Endodermal cell (in vitro differentiated cells): ENCODE results near the gene CLIC4. TPM values are rescaled to one million over a fixed set of nuclear protein-coding genes. Genes with fewer than 3 reads are reported as not detected.

ENCODE experiments used
- DNase-seq: peaks from one replicate; pipeline ENCODE4 v3.0.0-alpha.2; 2017
- H3K27ac ChIP-seq: 2 replicates; pipeline ENCODE4 v1.5.1; 2013; ENCODE audit warnings: mild to moderate bottlenecking, low read depth, low read length, moderate library complexity
- H3K27me3 ChIP-seq: 2 replicates; pipeline ENCODE4 v1.6.1; 2013; ENCODE audit warnings: mild to moderate bottlenecking, low read length, moderate library complexity; ENCODE audit not compliant: insufficient read depth, control insufficient read depth, poor library complexity, severe bottlenecking
- H3K36me3 ChIP-seq: 2 replicates; pipeline ENCODE4 v1.7.0; 2013; ENCODE audit warnings: mild to moderate bottlenecking, low read length, moderate library complexity; ENCODE audit not compliant: control insufficient read depth, insufficient read depth
- H3K4me1 ChIP-seq: one replicate; pipeline ENCODE4 v1.7.0; 2013; ENCODE audit warnings: low read length; ENCODE audit not compliant: control insufficient read depth, insufficient read depth
- H3K4me3 ChIP-seq: 2 replicates; pipeline ENCODE4 v1.5.1; 2013; ENCODE audit warnings: mild to moderate bottlenecking, low read length, moderate library complexity
- H3K9ac ChIP-seq: 2 replicates; pipeline ENCODE4 v1.6.1; 2013; ENCODE audit warnings: mild to moderate bottlenecking, low read length, moderate library complexity; ENCODE audit not compliant: poor library complexity, severe bottlenecking; ENCODE audit errors: extremely low read depth
- H3K9me3 ChIP-seq: 2 replicates; pipeline ENCODE4 v1.6.1; 2013; ENCODE audit warnings: mild to moderate bottlenecking, low read length, moderate library complexity; ENCODE audit not compliant: control insufficient read depth
- H3K27ac Mint-ChIP-seq: 2 replicates; pipeline ENCODE4 v1.8.0; 2020; ENCODE audit warnings: mixed read lengths
- H3K27me3 Mint-ChIP-seq: 2 replicates; pipeline ENCODE4 v1.8.0; 2021; ENCODE audit warnings: mild to moderate bottlenecking, mixed read lengths; ENCODE audit not compliant: insufficient read depth
- H3K36me3 Mint-ChIP-seq: 2 replicates; pipeline ENCODE4 v1.8.0; 2020; ENCODE audit warnings: low read depth, mixed read lengths
- H3K4me1 Mint-ChIP-seq: 2 replicates; pipeline ENCODE4 v1.8.0; 2020; ENCODE audit warnings: mixed read lengths
- H3K4me3 Mint-ChIP-seq: 2 replicates; pipeline ENCODE4 v1.8.0; 2020; ENCODE audit warnings: mild to moderate bottlenecking, moderate library complexity, mixed read lengths
- H3K9me3 Mint-ChIP-seq: 2 replicates; pipeline ENCODE4 v1.8.0; 2020; ENCODE audit warnings: mild to moderate bottlenecking, mixed read lengths
- WGBS, 2 experiments: methylation state at CpG; one replicate each; pipeline versions ENCODE4 v1.1.5 to v1.1.7; 2013; ENCODE audit warnings: missing lambda C conversion rate in 2 of 2, mixed read lengths in 1 of 2; ENCODE audit not compliant: insufficient coverage in 1 of 2, insufficient read length in 1 of 2; 5-methylcytosine and 5-hydroxymethylcytosine counted together
- total RNA-seq, 2 donors: library from RNA; stranded (reverse); fragmentation: NEBNext Ultra II Directional in 1 of 2; extraction: Animal tissue kit (Norgen Biotek cat#: 25700) in 1 of 2; gene quantifications; 2 replicates in 1 of 2; 3 replicates in 1 of 2; pipeline ENCODE4 v1.2.1, GENCODE V29; 2021
- TF ChIP-seq, protein P1 (sequence below): fragments of 200-600 bp; sonication (generic); conservative IDR thresholded peaks from 2 replicates; pipeline ENCODE4 v1.5.0; 2021; ENCODE audit warnings: antibody characterized with exemption, mild to moderate bottlenecking

The CLIC4 gene
- total RNA-seq, 2 donors from 2014 or later: 119 to 146 TPM

DNA sequence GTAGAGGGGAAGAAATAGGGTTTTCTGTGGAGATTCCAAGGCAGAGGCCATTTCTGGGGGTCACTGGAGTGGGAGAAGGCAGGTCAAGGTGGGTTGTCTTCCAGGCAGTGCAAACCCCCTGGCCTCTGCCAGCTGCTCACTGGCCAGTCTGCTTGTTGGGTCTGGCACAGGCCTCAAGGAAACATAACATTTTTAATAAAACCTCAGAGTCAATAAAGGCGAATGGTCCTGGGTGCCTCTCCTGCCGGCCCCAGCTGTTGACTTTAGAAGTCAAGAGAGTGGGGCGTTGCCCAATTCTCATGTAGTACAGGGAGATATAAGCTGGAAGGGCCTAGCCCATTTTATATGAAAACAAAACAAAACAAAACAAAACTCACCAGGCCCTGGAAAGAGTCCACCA lies 148.2 kb downstream of the CLIC4 start:
- no peaks in the 10 kb centered on the region for H3K4me1 Mint-ChIP-seq
- H3K27me3 Mint-ChIP-seq: peaks cover 6% of the 10 kb centered on the region
- WGBS, 2 experiments: 98% methylated on average over 3 of the region's 3 CpGs; no CpG with 5 or more reads in 1 of the 2 experiments
- H3K36me3 Mint-ChIP-seq: peaks cover 2% of the 10 kb centered on the region
- Histone ChIP-seq H3K36me3 (no peaks in the 10 kb centered on the region), H3K9ac (no peak overlapping the region), H3K9me3 (peaks cover 17% of the 10 kb centered on the region), H3K27ac (no peak overlapping the region), H3K4me3 (no peak overlapping the region), H3K27me3 (no peaks in the 10 kb centered on the region), H3K4me1 (no peaks in the 10 kb centered on the region)
- TF ChIP-seq, protein P1, sequence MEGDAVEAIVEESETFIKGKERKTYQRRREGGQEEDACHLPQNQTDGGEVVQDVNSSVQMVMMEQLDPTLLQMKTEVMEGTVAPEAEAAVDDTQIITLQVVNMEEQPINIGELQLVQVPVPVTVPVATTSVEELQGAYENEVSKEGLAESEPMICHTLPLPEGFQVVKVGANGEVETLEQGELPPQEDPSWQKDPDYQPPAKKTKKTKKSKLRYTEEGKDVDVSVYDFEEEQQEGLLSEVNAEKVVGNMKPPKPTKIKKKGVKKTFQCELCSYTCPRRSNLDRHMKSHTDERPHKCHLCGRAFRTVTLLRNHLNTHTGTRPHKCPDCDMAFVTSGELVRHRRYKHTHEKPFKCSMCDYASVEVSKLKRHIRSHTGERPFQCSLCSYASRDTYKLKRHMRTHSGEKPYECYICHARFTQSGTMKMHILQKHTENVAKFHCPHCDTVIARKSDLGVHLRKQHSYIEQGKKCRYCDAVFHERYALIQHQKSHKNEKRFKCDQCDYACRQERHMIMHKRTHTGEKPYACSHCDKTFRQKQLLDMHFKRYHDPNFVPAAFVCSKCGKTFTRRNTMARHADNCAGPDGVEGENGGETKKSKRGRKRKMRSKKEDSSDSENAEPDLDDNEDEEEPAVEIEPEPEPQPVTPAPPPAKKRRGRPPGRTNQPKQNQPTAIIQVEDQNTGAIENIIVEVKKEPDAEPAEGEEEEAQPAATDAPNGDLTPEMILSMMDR: no peak
- H3K27ac Mint-ChIP-seq: no peak overlapping the region
- peaks cover 39% of the 10 kb centered on the region for H3K9me3 Mint-ChIP-seq
- no peak for DNase-seq
- no peak overlapping the region for H3K4me3 Mint-ChIP-seq

Other genes with a start within 250 kb of the CLIC4 start
- gene RCAN3, start 242.6 kb upstream of the CLIC4 start, total RNA-seq: 10 to 100 TPM; 31.9 to 36.8 TPM
- gene NCMAP, start 189.4 kb upstream of the CLIC4 start, total RNA-seq: under 1 TPM; 0.15 to 0.42 TPM
- gene SRRM1, start 102.1 kb upstream of the CLIC4 start, total RNA-seq: 100 to 1,000 TPM; 233 to 293 TPM
- gene RUNX3, start 184.8 kb downstream of the CLIC4 start, total RNA-seq: under 1 TPM; 0.24 to 0.31 TPM